ENCODE data around the gene C4orf50. TPM values are rescaled to one million over a fixed set of nuclear protein-coding genes. Genes with fewer than 3 reads are reported as not detected.

Gene C4orf50
- total RNA-seq, 1 donor: not detected

GRCh38 chr4:6044276-6044675 lies 26.0 kb upstream of the C4orf50 start:
- no peak for DNase-seq (ENCODE audit: low read depth)
- no peak overlapping the region for H3K4me3 ChIP-seq (ENCODE audit: low read depth, low read length)
- no peak for TF ChIP-seq CTCF (IDR thresholded peaks at IDR 0.05; ENCODE audit: insufficient read depth, low read depth, low read length)

- TF ChIP-seq CTCF (IDR thresholded peaks at IDR 0.05; ENCODE audit: insufficient read depth, low read depth, low read length): no peak
- no peak for DNase-seq (ENCODE audit: low read depth)
- no peak overlapping the region for H3K4me3 ChIP-seq (ENCODE audit: low read depth, low read length)
Measured at GRCh38 chr4:6043843-6044242, 25.6 kb upstream of the C4orf50 start.

GRCh38 chr4:6043188-6043587 lies 25.0 kb upstream of the C4orf50 start:
- no peak for DNase-seq (ENCODE audit: low read depth)
- H3K4me3 ChIP-seq (ENCODE audit: low read depth, low read length): no peak overlapping the region
- no peak for TF ChIP-seq CTCF (IDR thresholded peaks at IDR 0.05; ENCODE audit: insufficient read depth, low read depth, low read length)

- no peak overlapping the region for H3K4me3 ChIP-seq (ENCODE audit: low read depth, low read length)
- no peak for DNase-seq (ENCODE audit: low read depth)
- TF ChIP-seq CTCF (IDR thresholded peaks at IDR 0.05; ENCODE audit: insufficient read depth, low read depth, low read length): no peak
Measured at GRCh38 chr4:6042293-6043063, 24.2 kb upstream of the C4orf50 start.

- DNase-seq (ENCODE audit: low read depth): no peak
- no peak overlapping the region for H3K4me3 ChIP-seq (ENCODE audit: low read depth, low read length)
- no peak for TF ChIP-seq CTCF (IDR thresholded peaks at IDR 0.05; ENCODE audit: insufficient read depth, low read depth, low read length)
Measured at GRCh38 chr4:6041800-6042199, 23.6 kb upstream of the C4orf50 start.

- no peak overlapping the region for H3K4me3 ChIP-seq (ENCODE audit: low read depth, low read length)
- no peak for TF ChIP-seq CTCF (IDR thresholded peaks at IDR 0.05; ENCODE audit: insufficient read depth, low read depth, low read length)
- DNase-seq (ENCODE audit: low read depth): no peak
Measured at GRCh38 chr4:6038711-6039110, 20.5 kb upstream of the C4orf50 start.

GRCh38 chr4:6035786-6036185 lies 17.6 kb upstream of the C4orf50 start:
- no peak overlapping the region for H3K4me3 ChIP-seq (ENCODE audit: low read depth, low read length)
- DNase-seq (ENCODE audit: low read depth): no peak
- no peak for TF ChIP-seq CTCF (IDR thresholded peaks at IDR 0.05; ENCODE audit: insufficient read depth, low read depth, low read length)
